ENCODE results near the gene COA8.

Gene COA8

DNA sequence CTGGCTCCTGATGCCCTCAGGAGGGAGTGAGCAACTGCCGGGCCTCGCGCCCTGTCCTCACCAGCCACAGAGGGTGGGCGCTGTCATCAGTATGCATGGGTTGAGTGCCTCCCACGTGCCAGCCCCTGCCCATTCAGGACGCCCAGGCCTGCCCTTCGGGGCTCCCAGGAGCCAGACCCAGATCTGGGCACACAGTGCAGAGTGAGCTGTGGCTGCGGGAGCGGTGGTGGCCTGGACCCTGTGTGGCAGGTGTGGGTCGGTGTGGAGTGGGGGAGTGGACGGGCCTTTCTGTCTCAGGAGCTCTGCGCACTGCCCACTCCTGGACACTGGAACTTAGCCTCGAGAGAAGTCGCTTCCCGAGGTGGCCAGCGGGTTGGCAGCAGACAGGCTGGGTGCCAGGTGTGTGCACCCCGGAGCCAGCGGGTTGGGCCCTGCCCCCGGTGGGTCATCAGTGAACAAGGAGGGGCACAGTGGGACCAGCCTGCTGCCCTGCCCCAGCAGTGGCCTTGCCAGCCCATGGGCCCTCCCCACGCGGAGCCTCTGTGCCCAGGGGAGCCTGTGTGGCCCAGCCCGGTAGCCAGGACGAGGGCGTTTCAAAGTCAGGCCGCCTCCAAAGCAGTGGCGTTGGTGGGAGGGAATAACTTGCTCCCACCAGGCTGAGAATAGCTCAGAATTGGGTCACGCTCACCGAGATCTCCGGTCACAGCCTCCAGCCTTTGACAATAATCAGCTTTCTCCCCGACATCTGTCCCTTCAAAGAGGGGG is 24.3 kb upstream of the COA8 start:
- no peak for DNase-seq

DNA sequence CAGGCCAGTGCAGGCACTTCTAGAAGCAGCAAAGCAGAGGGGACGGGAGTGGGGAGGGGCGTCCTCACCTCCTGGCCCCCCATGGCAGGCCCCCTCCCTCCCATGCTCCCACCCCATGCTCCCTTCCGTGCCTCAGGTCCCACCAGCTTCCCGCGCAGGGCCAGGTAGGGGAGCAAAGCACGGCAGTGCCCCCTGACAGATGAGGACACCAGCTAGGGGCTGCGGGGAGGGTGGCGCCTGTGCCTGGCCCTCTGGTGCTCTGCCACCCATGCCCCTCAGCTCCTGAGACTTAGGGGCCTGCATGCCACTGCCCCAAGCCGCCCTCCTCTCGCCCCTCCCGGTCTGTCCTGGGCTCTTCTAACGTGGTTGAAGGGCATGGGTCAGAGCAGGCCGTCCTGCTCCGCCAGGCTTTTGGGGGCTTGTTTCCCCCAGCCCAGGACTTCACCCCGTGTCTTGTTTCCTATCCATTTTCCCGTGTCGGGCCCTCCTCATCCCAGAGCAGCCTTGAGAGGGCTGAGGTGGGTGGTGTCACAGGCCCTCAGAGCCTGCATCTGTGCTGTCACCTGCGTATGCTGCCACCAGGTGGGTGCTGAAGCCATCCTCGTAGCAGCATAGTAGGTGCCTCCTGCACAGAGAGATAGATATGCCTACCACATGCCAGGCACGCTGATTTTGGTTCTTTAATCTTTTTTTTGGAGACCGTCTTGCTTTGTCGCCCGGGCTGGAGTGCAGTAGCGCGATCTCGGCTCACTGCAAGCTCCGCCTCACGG is 23.5 kb upstream of the COA8 start:
- DNase-seq: no peak

DNA sequence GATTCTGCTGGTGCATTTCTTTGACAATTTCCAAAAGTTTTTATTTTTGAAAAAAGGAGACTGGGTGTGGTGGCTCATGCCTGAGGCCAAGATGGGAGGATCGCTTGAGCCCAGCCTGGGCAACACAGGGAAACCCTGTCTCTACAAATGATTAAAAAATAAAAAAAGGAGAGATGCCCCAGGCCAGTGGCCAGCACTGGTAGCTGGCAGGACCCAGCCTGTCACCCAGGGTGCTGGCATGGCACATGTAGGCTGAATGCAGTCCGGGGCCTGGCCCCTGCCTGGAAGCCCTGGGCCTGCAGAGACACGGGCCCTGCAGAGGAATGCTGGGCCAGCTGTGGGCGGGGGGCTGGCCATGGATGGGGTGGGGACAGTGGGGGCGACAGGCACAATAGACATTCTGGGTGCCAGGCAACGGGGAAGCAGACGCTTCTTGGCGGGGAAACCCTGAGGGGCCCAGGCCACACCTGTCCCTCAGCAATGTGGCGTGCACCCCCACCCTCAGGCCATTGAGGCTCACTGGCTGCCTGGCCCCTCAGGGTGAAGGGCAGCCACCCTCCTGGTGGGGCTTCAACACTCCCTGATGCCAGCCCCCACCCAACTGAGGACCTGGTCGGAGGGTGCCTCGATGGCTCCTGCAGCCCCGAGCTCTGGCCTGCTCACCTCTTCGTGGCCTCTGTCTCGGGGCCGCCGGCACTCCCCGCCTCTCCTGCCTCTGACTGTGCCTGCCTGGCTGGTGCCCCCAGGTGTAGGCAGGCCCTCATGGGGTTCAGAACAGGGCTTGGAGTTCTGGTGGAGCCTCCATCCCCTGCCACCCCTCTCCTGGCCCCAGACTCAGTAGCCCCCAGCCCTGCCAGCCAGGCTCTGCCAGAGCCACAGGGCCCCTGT is 21.7 kb upstream of the COA8 start:
- DNase-seq: no peak

DNA sequence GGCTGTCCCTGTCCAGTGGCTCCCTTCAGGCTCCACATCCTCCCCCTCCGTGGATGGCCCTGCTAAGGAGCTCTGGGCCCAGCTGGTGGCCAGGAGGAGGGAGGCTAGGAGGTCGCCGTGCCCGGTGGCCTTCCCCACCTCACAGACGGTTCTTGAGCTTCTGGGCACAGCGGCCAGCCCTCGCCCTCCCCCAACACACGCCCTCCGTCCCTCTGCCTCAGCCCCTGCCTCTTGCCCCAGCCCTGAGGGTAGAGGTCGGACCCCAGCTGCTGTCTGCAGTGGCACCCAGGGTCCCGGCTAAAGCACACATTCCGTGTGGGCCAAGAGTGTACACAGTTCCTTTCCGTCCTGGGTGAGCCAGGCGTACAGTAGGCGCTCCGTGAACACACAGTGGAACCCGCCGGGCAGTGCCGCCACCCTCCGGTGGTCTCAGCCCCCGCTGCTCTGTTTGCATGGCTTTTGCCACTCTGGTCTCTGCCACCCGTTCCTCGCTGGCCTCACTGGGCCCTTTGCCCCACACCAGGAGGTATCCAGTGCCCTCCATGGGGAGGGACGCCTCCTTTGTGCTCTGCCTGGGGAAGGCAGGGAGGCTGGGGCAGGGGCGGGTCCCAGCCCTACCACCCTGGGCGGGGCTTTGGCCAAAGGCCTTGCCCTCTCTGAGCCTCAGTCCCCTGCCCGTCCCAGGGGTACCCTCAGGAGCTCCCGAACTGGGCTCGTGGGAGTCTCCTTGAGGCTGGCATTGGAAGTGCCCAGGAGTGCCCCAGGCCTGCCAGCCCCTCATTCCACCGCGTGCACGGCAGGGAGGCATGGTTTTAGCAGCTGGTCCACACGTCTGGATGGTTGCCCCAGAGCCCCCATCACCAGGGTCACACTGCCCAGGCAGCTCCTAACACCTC is 20.8 kb upstream of the COA8 start:
- no peak for DNase-seq

DNA sequence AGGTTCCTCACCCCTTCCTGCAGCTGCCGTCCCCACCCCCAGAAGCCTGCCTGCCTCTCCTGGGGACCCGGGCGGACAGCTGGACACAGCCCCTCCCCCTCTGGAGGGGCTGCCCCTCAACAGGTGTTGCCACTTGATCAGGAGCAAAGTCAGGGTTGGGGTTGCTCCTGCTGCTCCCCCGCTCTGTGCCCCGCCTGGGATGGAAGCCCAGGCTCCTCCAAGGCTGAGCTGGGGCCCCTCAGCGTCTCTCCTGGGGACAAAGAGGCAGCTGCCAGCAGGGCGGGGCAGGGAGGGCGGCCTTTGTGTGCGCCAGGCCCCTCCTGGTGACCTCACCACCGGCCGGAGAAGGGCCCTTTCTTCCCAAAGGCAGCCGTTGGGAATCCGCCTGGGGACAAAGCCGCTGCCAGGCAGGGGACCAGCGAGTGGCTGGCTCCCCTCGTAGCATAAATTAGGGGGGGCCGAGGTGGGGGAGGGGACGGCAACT is 20.1 kb upstream of the COA8 start:
- no peak for DNase-seq

DNA sequence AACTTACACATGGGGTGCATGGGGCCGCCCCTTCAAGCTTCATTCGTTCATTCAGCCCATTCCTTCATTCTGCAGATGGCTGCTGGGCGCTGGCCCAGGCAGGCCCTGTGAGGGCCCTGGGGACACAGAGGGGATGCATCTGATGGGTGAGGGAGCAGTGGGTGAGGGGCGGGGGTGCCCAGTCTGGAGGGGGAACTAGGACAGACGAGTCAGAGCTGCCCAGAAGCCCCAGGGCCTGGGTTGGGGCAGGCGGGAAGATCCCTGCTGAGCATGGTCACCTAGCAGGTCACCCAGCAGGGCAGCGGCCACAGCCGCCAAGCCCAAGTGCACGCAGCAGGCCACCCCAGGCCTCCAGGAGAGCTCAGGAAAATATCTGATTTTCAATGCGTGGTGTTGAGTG is 19.6 kb upstream of the COA8 start:
- no peak for DNase-seq

DNA sequence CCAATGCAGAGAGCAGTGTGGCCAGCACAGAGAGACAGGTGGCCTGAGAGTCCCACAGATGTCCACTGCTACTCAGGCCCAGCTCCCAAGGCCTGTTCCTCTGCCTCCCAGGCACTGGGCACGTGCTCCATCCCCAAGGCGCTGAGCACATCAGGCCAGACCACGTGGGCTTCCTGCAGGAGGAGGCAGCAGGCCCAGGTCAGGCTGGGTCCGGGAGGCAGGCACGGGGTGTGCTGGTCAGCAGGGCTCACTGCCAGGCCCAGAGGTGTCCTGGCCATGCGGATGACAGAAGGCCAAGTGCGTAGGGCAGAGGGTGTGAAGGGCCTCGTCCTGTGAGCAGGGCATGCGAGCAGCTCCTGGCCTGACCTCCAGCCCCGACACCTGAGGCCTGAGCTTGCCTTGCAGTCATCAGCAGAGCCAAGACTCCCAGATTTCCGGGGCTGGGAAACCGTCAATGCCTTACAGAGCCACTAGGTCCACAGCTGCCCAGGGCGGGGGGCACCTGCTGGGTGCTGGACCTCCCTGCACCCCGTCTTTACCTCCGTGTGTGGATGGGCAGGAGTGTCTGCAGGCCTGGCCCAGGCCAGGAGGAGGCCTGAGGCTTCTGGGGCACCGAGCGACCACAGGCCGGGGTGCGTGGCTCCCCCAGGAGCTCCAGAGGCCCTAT is 18.9 kb upstream of the COA8 start:
- no peak for DNase-seq

DNA sequence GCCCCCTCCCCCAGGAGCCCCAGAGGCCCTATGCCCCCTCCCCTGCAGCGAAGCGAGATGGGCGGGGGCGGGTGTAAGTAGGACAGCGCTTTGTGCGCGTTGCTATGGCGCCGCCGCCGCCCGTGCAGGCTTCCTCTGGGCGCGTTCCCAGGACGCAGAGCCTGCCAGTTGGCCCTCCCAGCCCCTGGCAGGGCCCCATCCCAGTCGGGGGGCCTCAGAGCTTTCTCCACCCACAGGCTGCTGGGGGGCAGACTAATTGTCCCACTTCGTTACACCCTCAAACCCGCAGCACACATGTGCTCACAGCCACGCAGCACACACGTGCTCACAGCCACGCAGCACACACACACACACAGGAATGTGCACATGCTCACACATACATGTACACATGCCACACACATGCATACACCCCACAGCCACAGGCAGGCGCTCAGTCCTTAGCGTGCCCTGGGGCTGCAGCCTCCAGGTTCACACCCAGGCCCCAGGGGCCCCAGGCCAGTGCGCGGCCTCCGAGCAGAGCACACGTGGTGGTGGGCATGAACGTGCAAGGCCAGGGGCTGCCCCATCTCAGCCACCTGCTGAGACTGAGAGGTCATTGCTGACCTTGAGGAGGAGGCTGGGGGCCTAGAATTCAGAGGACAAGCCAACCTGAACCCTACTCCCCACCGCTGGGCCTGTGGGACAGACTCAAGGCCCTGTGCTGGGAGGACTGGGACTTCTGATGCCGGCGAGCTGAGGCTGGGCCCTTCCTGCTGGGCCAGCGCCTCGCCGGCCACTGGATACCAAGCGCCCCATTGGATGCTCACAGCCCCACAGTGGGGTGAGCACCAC is 18.2 kb upstream of the COA8 start:
- DNase-seq: no peak

DNA sequence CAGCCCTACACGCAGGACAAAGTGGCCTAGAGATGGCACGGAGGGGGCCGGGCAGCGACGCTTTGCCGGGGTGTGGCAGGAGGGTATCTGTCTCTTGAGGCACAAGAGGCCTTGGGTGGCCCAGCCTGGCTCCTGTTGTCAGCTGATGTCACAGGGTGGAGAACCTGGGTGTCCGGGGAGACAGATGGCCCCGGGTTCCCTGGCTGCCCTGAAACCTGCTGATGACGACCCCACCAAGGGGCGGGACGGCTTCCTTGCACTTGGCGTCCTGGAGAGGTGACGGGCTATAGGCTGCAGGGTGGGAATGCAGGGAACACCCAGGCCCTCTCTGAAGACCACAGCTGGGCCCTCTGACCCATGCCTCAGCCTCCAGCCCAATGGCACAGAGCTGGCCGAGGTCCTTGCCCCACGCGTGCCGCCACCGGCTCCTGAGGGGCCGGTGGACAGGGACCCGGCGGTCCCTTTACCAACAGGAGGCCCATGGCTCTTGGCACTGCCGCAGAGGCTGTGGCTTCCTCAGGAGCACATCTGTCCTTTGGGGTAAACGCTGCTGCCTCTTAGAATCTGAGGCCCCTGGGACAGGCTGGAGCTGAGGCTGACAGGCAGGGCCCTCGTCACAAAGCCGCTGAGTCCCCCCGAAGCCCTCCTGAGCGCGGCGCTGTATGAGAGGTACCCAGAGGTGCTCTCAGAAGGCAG is 17.4 kb upstream of the COA8 start:
- DNase-seq: no peak

DNA sequence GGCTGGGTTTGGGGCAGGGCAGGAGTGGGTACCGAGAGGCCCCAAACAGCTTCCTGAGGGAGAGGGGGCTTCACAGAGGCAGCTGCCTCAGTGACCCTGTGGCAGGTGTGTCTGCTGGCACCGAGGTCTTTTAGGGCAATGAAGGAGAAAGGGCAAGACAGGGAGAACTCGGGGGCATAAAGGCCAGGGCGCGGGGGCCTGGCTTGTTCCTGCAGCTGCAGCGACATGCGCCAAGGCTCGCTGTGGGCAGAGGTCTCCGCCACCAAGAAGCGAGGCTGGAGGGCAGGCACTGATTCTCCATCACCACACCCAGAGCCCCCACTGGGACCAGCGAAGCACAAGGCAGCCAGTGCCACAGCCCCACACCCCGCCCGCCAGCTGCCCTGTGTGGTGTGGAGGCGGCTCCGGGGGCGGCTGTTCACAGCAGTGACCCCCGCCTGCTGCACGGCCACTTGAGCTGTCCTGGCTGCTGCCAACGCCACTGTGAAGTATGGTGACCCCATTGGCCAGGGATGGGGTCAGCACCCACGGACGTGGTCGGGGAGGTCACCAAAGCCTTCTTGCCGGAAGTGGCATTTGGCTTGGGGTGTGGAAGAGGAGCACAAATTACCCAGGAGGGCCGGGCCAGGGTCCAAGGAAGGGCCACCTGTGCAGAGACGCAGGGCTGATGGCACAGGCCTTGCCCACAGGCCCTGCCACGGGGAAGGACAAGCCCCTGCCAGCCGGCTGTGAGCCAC is 16.7 kb upstream of the COA8 start:
- DNase-seq: no peak

DNA sequence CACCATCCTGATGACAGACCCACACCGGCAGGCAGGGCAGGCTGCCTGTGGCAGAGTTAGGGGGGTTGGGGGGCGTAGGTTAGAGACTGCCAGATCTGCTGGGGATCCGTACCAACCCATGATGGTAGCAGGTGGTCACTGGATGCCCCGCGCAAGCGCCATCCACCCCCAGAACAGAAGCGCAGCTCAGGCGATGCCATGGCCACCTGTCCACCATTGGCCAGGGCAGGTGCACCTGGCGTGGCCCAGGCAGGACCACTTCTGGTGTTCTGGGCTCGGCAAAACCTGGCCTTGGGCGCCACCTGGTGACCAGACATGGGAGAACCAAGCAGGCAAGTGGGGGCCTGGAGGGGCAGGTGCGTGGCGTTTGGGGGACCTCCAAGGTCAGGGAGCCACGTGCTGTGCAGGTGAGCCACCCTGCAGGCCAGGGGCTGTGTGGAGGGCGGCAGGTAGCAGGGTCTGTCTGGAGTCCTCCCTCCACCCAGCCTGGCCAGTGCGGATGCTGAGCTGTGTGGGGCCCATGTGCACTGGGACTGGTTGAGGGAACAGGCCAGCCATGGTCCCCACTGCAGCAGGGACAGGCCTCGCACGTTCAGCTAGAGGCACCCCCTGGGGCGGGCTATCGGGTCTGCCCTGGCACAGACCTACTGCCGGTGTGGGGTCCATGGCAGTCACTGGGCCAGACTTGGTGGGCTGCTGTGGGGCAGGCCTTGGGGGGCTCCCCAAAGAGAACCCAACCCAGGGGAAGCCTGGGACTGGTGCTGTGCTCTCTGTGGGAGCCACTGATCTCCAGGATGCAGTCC is 15.9 kb upstream of the COA8 start:
- peak; percentile 80 for DNase-seq

DNA sequence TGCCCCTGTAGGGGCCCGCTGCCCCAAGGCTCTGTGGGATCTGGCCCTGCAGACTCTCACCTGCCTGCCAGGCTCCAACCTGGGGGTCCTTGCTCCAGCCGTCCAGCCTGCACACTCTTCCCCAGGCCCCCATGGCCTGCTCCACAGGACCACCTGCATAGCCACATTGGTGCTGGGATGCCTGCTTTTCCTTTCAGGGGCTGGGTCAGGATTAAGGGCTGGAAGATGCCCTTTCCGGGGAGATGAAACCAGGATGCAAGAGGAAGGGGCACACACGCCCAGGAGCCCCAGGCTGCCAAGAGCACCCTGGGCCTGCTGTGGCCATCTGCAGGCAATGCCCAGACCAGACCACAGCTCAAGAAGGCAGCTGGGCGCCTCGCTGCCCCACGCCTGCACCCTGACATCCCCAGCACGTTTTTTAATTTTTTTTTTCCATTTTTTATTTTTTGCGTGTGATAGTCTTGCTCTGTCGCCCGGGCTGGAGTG is 15.3 kb upstream of the COA8 start:
- no peak for DNase-seq

DNA sequence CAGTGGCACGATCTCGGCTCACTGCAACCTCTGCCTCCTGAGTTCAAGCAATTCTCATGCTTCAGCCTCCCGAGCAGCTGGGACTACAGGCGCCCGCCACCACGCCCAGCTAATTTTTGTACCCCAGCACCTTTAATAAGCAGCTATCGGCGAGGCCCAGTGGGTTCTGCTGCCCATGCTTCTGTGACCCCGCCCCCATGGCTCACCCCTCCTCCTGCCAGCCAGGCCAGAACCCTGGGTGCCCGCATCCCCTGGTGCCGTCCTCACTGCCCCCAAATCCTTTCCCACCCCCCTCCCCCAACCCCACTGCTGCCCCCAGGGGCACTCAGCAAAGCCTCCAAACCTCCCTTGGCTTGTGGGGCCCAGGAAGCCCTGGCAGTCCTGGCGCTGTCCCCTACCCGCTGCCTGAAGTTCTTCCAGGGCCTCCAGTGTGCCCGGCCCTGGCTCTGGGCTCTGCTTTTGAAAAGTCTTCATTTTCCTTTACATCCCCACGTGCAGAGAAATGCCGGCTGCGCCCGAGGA is 14.8 kb upstream of the COA8 start:
- no peak for DNase-seq

DNA sequence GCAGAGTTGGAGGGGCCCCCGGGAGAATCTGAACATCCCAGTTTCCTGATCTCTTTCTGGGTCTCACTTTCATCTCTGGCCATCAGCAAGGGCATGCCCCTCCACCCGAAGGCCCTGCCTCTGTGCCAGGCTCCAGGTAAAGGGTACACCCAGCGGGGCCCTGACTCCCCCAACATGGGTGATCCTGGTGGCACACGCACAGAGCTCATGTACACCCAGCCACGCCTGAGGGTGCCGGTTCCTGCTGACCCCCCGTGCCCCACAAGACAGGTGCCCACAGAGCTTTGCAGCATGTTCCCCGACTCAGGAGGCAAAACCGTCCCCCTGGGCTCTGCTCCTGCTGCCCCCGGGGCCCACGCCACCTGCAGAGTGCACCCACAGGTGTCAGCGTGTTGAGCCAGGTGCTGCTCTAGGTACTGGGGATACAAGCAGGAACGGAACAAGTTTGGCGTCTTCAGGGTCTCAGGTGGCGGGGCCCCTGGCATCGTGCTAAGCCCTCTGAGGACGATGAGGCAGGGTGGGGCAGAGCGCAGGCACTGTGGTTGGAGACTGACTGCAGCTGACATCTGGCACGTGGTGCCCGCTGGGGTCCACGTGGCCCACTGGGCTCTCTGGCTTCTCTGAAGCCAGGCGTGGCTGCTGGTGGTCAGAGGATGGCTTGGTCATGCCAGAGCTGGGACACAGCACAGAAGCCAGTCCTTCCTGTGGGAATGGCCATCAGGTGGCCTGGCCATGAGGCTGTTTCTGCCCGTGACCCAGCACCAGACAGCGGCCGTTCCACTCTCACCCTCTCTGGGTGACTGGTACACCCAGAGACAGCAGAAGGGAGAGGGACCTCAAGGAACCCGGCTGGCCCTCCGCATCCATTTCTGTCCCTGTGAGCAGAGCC is 14.1 kb upstream of the COA8 start:
- DNase-seq: no peak

DNA sequence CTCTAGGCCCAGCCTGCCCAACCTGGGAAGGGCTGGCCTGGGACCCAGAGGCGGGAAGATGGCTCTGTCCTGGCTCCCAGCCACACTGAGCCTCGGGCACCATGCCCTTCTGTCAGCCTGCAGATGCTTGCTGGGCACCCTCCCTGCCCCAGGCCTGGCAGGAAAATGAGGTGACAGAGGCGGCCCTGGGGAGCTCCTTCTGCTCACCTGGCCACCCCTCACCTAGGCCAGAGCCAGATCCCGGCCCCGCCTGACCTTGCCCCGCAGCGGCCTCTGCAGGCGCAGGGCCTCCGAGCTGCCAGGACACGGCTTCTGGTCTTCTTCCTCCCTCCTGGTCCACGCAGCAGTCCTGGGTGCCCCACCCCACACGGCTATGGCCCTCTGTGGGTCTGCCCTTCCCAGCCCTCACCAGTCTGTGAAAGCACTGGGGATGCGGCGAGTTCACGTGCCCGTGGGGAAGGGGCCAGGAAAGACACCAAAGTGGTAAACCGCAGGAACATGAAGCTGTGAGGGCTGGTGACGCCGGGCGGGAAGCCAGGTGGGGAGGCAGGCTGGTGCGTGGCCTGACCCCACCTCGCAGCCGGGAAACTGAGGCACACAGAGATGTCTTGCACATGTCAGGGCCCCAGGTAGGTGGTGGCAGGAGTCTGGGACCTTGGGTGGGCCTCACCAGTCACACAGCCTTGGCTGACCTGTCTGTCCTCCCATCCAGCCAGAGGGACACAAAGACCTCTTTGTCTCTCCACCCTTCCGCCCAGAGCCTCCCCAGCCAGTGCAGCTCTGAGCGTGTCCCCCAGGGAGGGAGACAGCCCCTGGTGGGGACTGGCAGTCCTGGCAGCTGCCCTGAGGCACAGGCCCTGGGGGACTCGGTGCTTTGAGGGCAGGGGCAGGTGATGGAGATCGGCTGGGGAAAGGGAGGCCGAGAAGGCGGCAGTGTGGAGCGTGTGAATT is 13.1 kb upstream of the COA8 start:
- DNase-seq: no peak
